BE2C (cell line): ENCODE results near the gene LRIG1.

Source experiments
- DNase-seq: peaks from one replicate; pipeline ENCODE4 v3.0.0-alpha.2; 2020
- H3K27me3 ChIP-seq: fragments of 250-450 bp; sonication (Bioruptor Pico); 2 replicates; pipeline ENCODE4 v1.5.1; 2020; ENCODE audit warnings: mild to moderate bottlenecking
- H3K36me3 ChIP-seq: fragments of 250-450 bp; sonication (Bioruptor Pico); 2 replicates; pipeline ENCODE4 v1.5.1; 2020; ENCODE audit warnings: mild to moderate bottlenecking
- H3K4me1 ChIP-seq: fragments of 250-450 bp; sonication (Bioruptor Pico); 2 replicates; pipeline ENCODE4 v1.5.1; 2020
- H3K4me3 ChIP-seq: 2 replicates; pipeline ENCODE4 v1.5.1; 2011; ENCODE audit warnings: low read depth, low read length
- H3K9me3 ChIP-seq: fragments of 250-450 bp; sonication (Bioruptor Pico); 2 replicates; pipeline ENCODE4 v1.5.1; 2020
- CTCF ChIP-seq: IDR thresholded peaks from 2 replicates; pipeline ENCODE4 v1.5.1; 2012; ENCODE audit warnings: mild to moderate bottlenecking, low read depth, low read length

Gene LRIG1

DNA sequence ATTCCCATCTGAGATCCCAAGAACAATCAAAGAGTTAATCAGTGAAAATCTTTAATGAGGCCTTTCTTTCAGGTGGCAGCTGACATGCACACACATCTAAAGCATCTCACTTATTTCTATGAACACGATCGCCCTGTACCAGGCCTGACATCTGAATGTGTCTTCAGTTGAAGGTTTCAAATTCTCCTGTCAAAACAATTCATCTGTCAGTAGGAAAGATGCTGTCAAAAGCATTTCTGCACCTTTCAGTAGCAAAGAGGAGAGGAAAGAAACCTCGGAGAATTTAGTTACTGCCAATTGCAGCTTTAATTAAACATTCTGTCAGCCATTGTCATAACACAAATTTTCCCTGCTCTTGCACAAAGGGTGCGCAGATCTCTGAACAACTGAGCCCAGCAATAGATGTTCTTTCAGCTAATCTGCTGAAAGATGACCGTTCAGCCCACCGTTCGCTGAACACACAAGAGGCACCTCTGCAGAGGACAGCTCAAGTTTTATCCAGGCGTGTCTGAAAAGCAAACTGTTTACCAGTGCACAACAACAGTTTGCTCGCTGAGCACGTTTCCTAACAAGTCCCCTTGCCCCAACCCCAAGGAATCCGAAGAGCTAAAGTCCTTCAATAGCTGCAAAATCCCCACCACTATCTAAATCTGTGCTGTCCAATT lies 34.1 kb downstream of the LRIG1 start:
- DNase-seq = no peak
- H3K36me3 ChIP-seq = no peaks in the 10 kb centered on the region
- no peak overlapping the region for H3K4me3 ChIP-seq

DNA sequence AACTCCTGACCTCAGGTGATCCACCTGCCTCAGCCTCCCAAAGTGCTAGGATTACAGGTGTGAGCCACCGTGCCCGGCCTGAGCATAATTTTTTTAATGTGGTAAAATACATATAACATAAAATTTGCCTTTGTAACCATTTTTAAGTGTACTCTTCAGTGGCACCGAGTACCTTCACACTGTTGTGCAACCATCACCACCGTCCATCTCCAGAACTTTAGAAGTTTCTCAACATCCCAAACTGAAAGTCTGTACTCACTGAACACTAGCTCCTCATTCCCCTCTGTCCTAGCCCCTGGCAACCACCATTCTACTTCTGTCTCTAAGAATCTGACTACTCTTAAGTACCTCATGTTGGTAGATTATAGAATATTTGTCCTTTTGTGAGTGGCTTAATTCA lies 35.2 kb downstream of the LRIG1 start:
- TF ChIP-seq CTCF = no peak
- H3K4me1 ChIP-seq = no peaks in the 10 kb centered on the region
- H3K27me3 ChIP-seq = no peaks in the 10 kb centered on the region
- H3K9me3 ChIP-seq = no peaks in the 10 kb centered on the region
- DNase-seq = no peak
- no peak overlapping the region for H3K4me3 ChIP-seq
- no peaks in the 10 kb centered on the region for H3K36me3 ChIP-seq

More for the DNA sequence above, 34.1 kb downstream of the LRIG1 start:
- Histone ChIP-seq H3K4me1 (no peaks in the 10 kb centered on the region), H3K9me3 (no peaks in the 10 kb centered on the region), H3K27me3 (no peaks in the 10 kb centered on the region)
- TF ChIP-seq CTCF = no peak

- Histone ChIP-seq H3K4me3 (no peak overlapping the region), H3K4me1 (no peaks in the 10 kb centered on the region), H3K36me3 (no peaks in the 10 kb centered on the region), H3K27me3 (no peaks in the 10 kb centered on the region), H3K9me3 (no peaks in the 10 kb centered on the region)
- DNase-seq = no peak
- TF ChIP-seq CTCF = no peak
These were observed 35.8 kb downstream of the LRIG1 start for GRCh38 chr3:66465034-66465433.

GRCh38 chr3:66464512-66464894 lies 36.3 kb downstream of the LRIG1 start:
- no peak overlapping the region for H3K4me3 ChIP-seq

DNA sequence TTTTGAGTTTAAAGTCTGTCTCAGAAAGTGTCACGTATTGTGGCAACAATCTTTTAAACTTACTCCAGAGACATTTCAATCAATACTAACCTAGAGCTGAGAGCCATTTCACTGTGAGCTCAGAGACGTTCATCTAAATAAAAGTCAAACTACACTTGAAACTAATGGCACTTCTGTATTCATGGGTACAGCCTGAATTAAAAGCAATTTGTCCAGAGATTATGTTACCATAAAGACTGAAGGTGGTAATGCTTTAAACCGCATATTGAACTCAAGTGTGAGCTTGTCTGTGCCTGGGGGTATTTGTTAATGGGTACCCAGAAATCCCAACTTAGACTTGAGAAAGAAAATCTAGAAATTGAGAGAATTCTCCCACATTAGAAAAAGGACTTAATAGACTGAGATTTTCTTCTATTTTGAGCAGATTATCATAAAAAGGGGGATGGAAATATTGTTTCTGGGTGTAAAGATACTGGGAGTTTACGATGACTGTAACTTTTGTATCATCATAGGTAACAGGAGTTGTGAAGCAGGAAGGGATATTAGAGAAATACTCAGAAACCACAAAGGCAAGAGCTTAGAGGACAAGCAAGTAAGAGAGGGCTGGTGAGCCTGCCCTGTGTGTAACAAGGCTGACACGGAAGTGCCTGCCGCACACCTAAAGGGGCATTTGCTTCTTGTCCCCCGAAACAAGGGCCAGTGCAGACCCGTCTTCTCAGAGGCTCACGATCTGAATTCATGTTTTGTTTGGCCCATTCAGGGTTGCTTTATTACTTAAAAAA lies 36.9 kb downstream of the LRIG1 start:
- H3K4me1 ChIP-seq = no peaks in the 10 kb centered on the region
- H3K36me3 ChIP-seq = no peaks in the 10 kb centered on the region
- DNase-seq = no peak
- H3K27me3 ChIP-seq = no peaks in the 10 kb centered on the region
- H3K4me3 ChIP-seq = no peak overlapping the region
- no peak for TF ChIP-seq CTCF
- no peaks in the 10 kb centered on the region for H3K9me3 ChIP-seq

More at GRCh38 chr3:66464512-66464894, 36.3 kb downstream of the LRIG1 start:
- Histone ChIP-seq H3K9me3 (no peaks in the 10 kb centered on the region), H3K36me3 (no peaks in the 10 kb centered on the region), H3K4me1 (no peaks in the 10 kb centered on the region), H3K27me3 (no peaks in the 10 kb centered on the region)
- no peak for DNase-seq
- TF ChIP-seq CTCF = no peak

DNA sequence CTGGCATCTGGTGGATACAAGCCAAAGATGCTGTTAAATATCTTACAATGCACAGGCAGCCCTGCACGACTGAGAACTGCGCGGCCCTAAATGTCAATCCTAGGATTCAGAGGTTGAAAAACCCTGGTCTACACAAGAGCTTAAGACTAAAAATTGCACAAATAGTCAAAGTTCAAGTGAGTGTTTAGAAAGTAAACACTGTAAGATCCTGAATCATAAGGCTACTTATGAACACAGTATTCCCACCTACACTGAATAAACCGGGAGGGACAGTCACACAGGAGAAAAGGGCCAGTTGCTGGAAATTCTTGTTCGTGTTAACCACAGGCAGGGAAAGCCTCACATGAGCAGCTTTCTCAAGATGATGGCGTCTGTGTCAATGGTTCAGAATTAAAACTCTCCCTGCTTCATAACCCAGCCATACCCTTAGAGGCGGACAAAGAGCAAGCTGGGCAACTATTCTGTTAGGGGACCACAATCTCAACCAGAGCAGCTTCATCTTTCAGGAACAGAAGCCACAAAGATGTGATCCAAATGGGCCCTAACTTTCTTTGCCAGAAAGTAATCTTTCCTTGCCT lies 37.7 kb downstream of the LRIG1 start:
- no peaks in the 10 kb centered on the region for H3K36me3 ChIP-seq
- H3K4me3 ChIP-seq = no peak overlapping the region
- DNase-seq = no peak
- no peak for TF ChIP-seq CTCF
- H3K9me3 ChIP-seq = no peaks in the 10 kb centered on the region
- no peaks in the 10 kb centered on the region for H3K4me1 ChIP-seq
- H3K27me3 ChIP-seq = no peaks in the 10 kb centered on the region
